ENCODE data around the gene FBXO42.

The FBXO42 gene

GRCh38 chr1:16342331-16343062, 9.8 kb downstream of the FBXO42 start:
- H3K4me3 ChIP-seq (ENCODE audit: low read depth, low read length): no peak overlapping the region
- no peak for DNase-seq (ENCODE audit: low read depth)
- no peak for TF ChIP-seq CTCF (IDR thresholded peaks at IDR 0.05; ENCODE audit: low read depth, low read length, missing control alignments)

- TF ChIP-seq CTCF (IDR thresholded peaks at IDR 0.05; ENCODE audit: low read depth, low read length, missing control alignments): no peak
- H3K4me3 ChIP-seq (ENCODE audit: low read depth, low read length): no peak overlapping the region
- DNase-seq (ENCODE audit: low read depth): no peak
These were observed 11.6 kb downstream of the FBXO42 start for GRCh38 chr1:16340673-16341072.

- no peak for TF ChIP-seq CTCF (IDR thresholded peaks at IDR 0.05; ENCODE audit: low read depth, low read length, missing control alignments)
- DNase-seq (ENCODE audit: low read depth): no peak
These were observed 13.3 kb downstream of the FBXO42 start for GRCh38 chr1:16338961-16339360.

GRCh38 chr1:16334655-16335340, 17.5 kb downstream of the FBXO42 start:
- TF ChIP-seq CTCF (IDR thresholded peaks at IDR 0.05; ENCODE audit: low read depth, low read length, missing control alignments): no peak
- DNase-seq (ENCODE audit: low read depth): no peak
- H3K4me3 ChIP-seq (ENCODE audit: low read depth, low read length): no peak overlapping the region

More at GRCh38 chr1:16338961-16339360, 13.3 kb downstream of the FBXO42 start:
- H3K4me3 ChIP-seq (ENCODE audit: low read depth, low read length): no peak overlapping the region

GRCh38 chr1:16326833-16327404, 25.4 kb downstream of the FBXO42 start:
- no peak for DNase-seq (ENCODE audit: low read depth)
- TF ChIP-seq CTCF (IDR thresholded peaks at IDR 0.05; ENCODE audit: low read depth, low read length, missing control alignments): no peak

GRCh38 chr1:16324456-16324890, 27.8 kb downstream of the FBXO42 start:
- DNase-seq (ENCODE audit: low read depth): no peak
- no peak overlapping the region for H3K4me3 ChIP-seq (ENCODE audit: low read depth, low read length)
- TF ChIP-seq CTCF (IDR thresholded peaks at IDR 0.05; ENCODE audit: low read depth, low read length, missing control alignments): no peak

More at GRCh38 chr1:16326833-16327404, 25.4 kb downstream of the FBXO42 start:
- no peak overlapping the region for H3K4me3 ChIP-seq (ENCODE audit: low read depth, low read length)

Measured in GM12864 (cell line).